HG02642 (cell line): ENCODE data around the gene PAQR5.
"Not testable (repeated sequence)": the region's sequence is repeated elsewhere in the genome, so short reads cannot be mapped to it uniquely, and the experiment has no call there.

Experiments
- ATAC-seq: cut with Tn5 transposase; IDR thresholded peaks from one replicate; pipeline ENCODE4 v1.9.1; 2021; ENCODE audit warnings: mild to moderate bottlenecking; ENCODE audit not compliant: unreplicated experiment, poor library complexity

The PAQR5 gene

DNA sequence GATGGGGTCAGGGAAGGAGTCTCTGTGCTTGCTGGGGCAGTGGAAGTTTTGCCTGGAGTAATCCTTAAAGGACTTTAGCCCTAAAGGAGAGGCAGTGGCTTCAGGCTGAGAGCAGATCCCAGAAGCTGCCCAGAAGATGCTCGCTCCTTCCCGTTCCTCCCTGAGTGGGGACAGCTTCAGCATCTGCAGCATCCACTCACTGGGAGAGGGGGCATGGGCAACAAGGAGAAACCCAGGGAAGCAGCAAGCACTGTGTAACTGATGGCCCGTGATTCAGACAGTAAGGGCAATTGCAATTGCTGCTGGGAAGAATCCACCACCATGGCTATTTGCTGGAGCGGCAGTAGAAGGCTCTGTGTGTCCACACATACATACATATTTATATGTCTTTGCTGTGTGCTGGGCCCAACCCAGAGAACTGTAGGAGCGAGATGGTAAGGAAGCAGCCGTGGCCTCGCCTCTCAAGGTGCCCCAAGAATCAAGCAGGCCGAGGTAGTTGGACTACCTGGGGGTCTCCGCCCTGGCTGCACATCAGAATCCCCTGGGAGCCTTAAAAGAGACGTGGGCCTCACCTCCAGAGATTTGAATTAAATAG is 5.8 kb upstream of the PAQR5 start:
- no peak for ATAC-seq

DNA sequence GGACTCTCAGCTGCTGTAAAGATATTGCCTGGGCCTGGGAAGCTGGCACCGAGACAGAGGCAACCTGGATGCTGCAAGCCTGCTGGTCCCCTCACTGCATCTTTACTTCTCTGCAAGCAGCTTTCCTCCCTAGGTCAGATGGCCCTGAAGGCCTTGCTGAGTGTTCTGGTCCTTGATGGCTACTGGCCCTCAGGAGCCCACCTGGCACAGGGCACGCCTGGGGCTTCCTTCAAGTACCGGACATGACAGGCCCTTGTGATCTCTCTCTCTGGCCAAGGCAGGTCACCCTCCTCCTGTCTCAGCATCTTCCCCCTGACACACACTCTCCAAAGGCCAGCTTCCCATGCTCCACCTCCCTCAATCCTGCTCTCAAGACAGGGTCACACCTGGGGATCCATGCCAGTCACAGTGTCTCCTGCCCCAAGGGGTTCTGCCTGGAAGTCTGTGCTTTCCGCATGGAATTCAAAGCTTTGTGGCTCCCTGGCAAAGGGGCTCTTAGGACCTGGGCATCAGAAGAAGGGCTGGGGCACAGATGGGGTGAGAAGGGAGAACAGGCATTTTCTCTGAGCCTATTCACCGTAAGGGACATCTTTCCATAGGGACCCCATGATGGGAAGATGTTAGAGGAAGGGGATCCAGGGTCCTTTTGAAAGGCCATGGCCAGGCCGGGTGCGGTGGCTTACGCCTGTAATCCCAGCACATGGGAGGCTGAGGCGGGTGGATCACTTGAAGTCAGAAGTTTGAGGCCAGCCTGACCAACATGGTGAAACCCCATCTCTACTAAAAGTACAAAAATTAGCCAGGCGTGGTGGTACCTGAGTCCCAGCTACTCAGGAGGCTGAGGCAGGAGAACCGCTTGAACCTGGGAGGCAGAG is 4.7 kb upstream of the PAQR5 start:
- ATAC-seq: no peak

DNA sequence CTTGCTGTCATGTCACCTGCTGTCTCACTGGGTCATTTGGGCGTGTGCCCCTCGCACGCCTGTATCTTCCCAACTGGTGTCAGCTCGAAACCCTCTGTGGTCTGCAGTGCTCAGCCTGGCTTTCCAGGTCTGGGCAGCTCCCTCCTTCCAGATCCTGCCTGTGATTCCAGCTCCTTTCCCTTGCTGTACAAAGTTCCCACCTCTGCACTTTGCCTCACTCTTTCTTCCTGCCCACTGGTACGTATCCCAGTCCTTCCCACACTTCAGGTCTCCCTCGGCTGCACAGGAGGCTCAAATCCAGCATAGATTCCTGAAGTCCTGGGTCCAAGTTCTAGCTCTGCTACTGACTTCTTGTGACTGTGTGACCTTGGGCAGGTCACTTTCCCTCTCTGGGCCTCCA is 2.1 kb upstream of the PAQR5 start:
- ATAC-seq: no peak

DNA sequence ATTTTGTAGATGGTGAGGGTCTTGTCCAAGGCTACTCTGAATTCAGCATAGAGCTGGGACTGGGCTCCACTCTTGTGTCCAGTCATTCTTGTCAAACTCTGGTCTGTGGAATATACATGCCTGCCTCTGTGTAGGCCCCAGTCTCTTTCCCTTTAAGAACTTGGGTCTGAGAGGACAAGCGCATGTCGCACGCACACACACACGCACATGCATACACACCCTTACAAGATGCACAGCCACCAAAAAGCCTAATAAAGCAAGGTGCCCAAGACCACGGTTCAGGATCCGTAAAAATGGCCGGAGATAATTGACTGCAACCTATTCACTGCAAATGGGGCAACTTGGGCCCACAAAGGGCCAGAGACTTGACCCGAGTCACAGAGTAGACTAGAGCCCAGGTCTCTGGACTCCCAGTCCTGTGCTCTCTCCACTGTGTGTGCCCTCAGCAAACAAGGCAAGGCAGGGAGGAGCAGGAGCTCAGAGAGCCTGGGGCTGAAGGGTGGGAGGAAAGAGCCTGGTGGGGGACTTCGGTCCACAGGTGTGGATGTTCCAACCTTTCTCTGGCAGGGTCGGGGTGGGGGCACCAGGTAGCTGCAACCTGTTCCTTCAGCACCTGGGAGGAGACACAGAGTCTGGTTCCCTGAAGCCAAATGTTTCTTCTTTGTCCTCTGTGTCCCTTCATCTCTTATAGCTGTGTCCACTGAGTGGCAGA is 914 bp upstream of the PAQR5 start:
- no peak for ATAC-seq

DNA sequence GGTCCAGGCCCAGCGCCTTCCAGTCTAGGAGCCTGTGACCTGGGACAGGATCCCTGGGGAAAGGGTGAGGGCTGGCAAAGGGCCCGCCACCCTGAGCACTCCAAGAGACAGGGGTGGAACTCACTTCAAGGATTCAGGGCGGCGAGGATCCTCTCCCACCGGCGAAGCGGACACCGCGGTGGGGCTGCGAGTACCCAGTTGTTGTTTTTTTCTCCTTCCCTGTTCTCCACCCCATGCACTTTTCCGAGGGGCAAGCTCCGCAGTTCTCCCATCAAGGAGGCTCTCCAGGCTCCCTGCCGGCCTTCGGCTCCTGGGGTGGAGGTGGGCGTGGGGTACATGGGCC is 387 bp upstream of the PAQR5 start:
- no peak for ATAC-seq

DNA sequence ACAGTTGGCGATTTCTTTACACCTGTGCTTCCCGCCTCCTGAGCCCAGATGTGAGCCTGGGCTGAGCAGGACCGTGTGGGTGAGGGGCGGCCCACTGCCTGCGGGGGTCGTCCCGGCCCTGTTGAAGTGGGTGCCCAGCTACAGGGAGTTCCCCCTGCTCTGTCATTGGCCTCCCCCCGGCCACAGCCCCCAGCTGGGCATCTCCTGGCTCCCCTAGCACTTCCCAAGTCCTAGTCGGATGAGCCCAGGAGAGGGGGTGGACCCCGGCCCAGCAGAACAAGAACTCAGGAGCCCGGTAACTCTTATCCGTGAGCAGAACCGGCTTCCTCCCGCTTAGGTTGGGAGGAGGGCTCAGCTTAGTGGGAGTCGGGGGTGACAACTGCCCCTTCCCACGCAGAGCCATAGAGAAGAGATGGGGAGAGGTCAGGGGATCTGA is 757 bp downstream of the PAQR5 start:
- no peak for ATAC-seq

DNA sequence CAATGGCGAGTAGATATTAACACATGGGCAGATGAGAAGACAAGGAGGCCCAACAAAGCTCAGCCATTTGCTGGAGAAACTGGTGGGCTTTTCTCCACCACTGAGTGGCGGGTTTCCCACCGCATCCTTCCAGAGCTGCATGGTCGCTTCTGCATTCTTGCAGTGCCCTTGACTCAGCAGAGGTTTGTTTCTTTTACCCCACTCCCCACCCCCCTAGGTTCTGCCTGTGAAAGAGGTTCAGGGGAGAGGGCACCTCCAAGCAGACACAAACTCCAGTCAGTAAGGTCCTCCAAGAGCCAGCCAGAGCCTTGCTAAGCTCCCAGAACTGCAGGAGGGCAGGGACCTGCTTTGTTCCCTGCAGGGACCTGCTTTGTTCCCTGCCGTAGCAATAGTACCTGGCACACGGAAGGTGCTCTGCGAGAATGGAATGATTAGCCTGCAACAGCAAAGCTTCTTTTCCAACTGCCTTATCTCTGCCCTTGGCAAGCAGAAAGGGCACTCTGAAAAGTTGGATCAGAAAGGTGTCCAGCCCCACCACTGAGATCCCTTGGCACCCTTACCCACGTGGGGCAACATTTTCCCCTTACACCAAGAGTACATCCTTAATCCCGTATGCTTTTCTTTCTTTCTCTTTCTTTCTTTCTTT is 1.4 kb downstream of the PAQR5 start:
- no peak for ATAC-seq

DNA sequence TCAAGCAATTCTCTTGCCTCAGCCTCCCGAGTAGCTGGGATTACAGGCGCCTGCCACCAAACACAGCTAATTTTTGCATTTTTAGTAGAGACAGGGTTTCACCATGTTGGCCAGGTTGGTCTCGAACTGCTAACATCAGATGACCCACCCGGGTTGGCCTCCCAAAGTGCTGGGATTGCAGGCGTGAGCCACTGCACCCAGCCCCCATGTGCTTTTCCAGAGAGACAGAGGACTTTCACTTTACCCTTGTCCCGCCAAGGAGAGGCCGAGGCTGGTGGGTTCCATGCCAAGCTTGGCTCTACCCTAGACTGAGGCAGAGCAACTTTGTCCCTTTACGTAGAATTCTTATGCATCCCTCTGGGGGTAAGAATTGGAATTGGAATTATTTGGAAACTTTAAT is 2.4 kb downstream of the PAQR5 start:
- not testable (repeated sequence) for ATAC-seq

DNA sequence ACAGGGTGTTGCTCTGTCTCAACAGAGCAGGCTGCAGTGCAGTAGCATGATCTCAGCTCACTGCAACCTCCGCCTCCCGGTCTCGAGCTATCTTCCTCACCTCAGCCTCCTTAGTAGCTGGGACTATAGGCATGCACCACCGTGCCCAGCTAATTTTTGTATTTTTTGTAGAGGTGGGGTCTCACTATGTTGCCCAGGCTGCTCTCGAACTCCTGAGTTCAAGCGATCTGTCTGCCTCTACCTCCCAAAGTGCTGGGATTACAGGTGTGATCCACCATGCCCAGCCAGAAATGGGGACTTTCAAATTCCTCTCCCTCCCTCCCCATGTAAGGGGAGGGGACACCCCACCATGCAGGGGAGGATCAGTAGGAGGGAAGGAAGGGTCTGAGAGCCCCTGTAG is 3.4 kb downstream of the PAQR5 start:
- ATAC-seq: not testable (repeated sequence)

DNA sequence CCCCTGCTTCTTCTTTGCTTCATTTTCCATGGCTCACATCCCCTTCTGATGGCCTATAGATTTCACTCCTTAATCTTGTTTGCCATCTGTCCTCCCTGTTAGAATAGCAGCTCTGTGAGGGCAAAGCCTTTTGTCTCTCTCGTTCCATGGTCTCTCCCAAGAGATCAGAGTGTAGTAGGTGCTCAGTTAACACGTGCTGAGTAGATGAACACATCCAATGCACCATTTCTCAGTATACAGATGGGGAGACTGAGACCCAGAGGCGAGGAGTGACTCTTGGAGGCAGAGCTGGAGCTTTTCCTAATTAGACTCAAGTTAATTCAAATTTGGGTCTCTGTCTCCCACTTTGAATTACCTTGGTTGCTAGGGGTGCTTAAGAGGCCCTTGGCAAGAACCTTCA is 4.2 kb downstream of the PAQR5 start:
- no peak for ATAC-seq

DNA sequence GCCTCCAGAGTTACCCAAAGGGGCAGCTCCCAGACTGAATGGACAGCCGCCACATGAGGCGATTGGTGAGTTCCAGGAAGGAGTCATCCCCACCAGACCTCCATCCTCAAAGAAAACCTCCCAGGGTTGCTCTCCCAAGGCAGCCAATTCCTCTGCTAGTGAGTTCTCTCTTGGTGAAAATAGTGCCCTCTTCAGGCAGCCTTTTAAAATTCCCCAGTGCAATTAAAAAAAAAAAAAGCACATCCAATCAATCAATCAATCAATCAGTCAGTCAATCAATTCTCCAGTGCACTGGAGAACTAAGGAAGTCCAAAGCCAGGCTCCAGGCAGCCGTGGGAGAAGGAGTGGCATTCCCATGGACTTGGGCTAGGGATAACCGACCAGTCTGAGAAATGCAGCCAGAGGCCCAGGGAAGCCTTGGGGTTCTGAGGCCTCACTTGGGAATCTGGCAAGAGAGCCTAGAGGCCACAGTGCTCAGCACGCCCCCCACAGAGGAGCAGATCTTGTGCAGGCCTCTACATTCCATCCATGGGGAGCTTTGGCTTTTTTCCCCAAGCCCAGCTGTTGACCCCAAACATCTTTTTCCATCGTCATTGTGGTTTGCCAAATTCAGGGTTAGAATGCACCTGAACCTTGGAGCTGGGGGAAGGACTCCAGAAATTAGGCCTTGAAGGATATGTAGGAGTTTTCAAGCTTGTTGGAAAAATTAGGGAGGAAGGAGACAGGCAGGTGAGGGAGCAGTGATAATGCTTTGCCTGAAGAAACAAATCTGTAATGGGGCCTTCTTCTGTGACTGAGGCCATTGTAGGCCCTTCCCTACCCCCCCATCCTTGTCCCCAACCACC is 4.8 kb downstream of the PAQR5 start:
- ATAC-seq: no peak

DNA sequence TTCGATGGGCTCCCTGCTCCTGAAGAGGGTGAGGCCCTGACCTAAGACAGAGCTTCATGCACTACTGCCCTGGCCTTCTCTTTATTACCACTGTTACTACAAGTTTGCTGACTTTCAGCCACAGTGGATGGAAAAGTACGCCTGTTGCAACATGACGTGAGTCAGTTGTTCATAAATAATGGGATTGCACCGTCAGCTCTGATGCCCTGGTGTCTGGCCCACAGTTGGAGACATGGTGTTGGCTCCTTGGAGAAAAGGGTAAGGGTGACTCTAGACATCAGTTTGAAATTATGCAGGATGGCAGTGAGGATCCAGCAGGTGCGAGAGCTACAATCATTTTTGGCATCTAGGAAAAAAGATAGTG is 5.5 kb downstream of the PAQR5 start:
- no peak for ATAC-seq

DNA sequence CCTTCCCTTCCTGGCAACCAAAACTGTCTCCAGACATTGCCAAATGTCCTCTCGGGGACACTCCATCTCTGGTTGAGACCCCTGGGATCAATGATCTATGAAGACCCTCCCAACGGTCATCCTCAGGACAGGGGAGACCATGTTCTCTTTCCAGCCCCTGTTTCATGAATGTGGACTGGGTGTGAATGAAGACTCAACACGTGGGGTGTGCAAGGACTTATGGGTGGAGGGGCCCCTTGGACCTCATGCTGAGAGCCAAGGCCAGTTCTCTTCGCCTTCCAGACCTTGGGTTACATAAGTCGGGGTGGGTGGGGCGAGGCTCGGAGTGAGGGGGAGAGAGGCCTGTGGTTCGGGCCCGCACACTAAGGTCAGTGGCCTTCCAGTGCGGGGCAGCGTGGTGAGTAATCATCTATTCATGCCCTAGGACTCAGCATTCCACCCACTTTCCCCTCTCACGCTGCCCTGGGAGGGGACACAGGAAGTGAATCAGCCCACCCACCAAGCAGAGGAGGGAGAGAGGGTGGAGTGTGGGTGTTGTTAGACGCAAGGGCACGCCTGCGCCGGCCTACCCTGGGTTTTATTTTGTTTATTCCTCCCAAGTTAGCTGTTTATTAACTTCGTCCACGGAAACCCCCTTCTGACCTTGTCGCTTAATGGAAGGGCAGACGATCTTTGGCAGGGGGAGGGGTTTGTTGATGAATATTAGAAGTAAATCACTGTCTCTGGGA is 6.7 kb downstream of the PAQR5 start:
- no peak for ATAC-seq

DNA sequence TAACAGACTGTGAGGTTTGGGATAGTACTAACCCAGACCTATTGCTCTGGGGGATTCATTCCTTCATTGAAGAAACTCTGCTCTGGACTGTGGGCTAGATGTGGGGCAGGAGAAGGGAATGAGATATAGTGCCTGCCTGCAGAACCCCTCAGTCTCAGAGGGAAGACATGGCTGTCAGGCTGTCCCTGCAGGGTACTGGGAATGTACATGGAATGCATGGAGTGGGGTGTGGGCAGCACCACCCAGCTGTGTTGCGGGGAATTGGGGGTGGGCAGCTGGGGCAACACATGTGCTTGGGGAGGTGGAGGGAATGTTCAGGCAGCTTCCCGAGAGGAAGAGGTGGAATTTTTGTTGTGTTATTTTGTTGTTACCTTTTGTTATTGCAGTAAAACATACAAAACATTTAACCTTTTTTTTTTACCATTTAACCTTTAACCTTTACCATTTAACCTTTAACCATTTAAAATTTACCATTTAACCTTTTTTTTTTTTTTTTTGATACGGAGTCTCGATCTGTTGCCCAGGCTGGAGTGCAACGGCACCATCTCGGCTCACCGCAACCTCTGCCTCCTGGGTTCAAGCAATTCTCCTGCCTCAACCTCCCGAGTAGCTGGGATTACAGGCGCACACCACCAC is 7.3 kb downstream of the PAQR5 start:
- no peak for ATAC-seq

DNA sequence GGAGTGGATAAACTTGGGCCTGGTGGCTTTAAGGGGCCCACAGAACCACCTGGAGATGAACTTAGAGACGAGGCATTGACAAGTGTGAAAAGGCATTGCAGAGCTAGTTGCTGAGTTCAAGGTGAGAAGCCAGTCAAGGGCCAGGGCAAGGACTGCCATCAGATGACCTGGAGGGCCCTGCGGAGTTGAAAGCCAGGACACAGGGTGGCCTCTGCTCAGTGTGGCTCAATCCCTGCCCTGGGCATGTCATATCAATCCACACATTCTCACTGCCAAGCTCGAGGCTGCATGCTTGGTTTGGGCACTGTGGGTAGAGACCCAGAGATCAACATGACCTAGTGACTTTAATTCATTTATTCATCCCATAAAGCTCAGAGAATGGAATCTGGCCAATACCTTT is 9.2 kb downstream of the PAQR5 start:
- no peak for ATAC-seq

DNA sequence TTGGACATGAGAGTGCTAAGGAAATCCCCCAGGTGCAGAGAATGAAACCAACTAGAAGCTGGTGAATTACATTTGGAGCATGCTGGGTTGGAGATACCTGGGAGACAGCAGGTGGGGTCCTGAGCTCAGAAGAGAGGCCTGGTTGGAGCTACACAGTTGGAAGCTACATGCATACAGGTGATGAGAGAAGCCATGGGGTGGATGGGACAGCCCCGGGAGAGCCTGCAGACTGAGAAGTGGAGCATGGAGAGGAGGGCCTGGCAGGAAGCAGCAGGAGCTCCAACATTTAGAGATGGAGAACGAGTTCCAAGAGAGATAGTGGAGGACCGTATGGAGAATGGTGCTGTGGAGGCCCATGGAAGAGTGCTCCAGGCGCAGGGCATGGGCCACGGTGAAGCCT is 10.2 kb downstream of the PAQR5 start:
- ATAC-seq: no peak

DNA sequence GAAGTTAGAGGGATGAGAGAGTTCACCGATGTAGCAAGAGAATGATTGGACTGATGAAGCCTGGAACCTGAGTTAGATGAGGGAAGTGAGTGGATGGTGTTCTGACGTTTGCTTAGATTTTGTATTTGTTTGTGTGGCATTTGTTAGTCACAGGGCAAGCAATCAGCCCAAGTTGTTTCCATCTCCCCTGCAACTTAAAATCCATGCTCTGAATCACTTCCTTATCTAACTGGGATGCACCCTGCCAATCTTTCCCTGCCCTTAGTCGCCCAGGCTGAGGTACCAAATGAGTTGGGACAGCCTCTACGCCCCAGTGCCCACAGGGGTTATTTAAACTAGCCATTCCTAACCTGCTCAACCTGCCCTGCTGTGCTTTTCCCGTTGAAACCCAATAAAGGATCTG is 12.6 kb downstream of the PAQR5 start:
- ATAC-seq: no peak

DNA sequence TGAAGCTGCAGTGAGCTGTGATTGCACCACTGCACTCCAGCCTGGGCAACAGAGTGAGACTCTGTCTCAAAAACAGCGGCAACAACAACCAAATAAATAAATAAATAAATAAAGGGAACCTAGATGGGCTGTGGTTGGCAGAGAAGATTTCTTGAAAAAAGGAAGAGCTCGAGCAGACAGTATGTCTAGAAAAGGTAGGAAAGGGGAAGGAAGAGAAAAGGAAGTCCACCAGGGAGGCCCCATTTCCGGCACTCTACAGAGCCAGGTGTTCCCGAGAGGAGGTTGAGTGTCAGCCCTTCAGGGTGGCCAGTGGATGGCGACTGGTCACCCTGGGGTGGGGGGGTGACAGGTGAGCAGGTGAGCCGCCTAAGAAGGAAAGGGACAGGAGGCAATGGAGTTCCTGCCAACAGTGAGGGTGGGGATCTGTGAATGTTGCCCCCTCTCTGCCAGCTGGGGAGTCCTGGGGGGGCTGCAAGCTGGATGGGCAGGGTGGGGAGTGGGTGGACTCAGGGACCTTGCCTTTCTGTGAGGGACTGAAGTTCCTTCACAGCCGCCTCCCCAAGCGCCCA is 14.8 kb downstream of the PAQR5 start:
- ATAC-seq: no peak

DNA sequence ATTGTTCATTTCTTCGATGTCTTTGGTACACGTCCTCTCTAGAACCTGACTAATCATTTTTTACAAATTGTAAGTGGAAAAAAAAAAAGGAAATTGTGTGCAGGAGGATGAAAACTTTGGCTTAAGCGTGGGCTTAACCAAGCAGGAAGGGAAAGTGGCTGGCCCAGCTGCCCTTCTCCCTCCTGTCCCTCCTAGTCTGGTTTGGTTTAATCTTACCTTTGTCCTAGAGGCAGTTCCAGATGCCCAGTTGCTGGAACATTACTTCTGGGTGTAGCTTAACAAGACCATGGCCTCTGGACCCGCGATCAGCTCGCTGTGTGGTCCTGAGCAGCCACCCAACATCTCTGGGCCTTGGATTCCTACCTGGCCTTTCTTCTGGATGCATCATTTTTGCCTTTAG is 15.4 kb downstream of the PAQR5 start:
- ATAC-seq: no peak
